KOPT-K1 (cell line): ENCODE measurements around the gene C13orf42.

ENCODE experiments used
- H3K27ac ChIP-seq: fragments of 200-600 bp; sonication (generic); 2 replicates; pipeline ENCODE4 v1.5.1; 2016; ENCODE audit warnings: antibody characterized with exemption, mild to moderate bottlenecking, low read depth, low read length; ENCODE audit not compliant: poor library complexity, severe bottlenecking
- H3K36me3 ChIP-seq: fragments of 200-600 bp; sonication (generic); 2 replicates; pipeline ENCODE4 v1.5.1; 2017; ENCODE audit warnings: antibody characterized with exemption, mild to moderate bottlenecking, low read length, moderate library complexity; ENCODE audit not compliant: insufficient read depth
- H3K9me3 ChIP-seq: fragments of 200-600 bp; sonication (generic); 2 replicates; pipeline ENCODE4 v1.5.1; 2017; ENCODE audit warnings: antibody characterized with exemption, low read length, mild to moderate bottlenecking; ENCODE audit not compliant: insufficient read depth, poor library complexity, severe bottlenecking

Gene C13orf42

GRCh38 chr13:51035978-51036377, 75.1 kb downstream of the C13orf42 start:
- Histone ChIP-seq H3K9me3 (no peaks in the 10 kb centered on the region), H3K27ac (no peak overlapping the region)

GRCh38 chr13:51035469-51035868, 75.6 kb downstream of the C13orf42 start:
- no peaks in the 10 kb centered on the region for H3K9me3 ChIP-seq
- H3K36me3 ChIP-seq = no peaks in the 10 kb centered on the region
- no peak overlapping the region for H3K27ac ChIP-seq

More at GRCh38 chr13:51035978-51036377, 75.1 kb downstream of the C13orf42 start:
- no peaks in the 10 kb centered on the region for H3K36me3 ChIP-seq

GRCh38 chr13:51034906-51035305, 76.2 kb downstream of the C13orf42 start:
- H3K27ac ChIP-seq = no peak overlapping the region
- no peaks in the 10 kb centered on the region for H3K9me3 ChIP-seq
- H3K36me3 ChIP-seq = no peaks in the 10 kb centered on the region

- Histone ChIP-seq H3K36me3 (no peaks in the 10 kb centered on the region), H3K9me3 (no peaks in the 10 kb centered on the region), H3K27ac (no peak overlapping the region)
These were observed 77.5 kb downstream of the C13orf42 start for GRCh38 chr13:51033421-51034185.

GRCh38 chr13:51032831-51033230, 78.2 kb downstream of the C13orf42 start:
- Histone ChIP-seq H3K36me3 (no peaks in the 10 kb centered on the region), H3K9me3 (no peaks in the 10 kb centered on the region), H3K27ac (no peak overlapping the region)
